ENCODE results near the gene TES.
A peak's percentile ranks its signal among the peaks of the same experiment; 100 is the strongest.

The TES gene

DNA sequence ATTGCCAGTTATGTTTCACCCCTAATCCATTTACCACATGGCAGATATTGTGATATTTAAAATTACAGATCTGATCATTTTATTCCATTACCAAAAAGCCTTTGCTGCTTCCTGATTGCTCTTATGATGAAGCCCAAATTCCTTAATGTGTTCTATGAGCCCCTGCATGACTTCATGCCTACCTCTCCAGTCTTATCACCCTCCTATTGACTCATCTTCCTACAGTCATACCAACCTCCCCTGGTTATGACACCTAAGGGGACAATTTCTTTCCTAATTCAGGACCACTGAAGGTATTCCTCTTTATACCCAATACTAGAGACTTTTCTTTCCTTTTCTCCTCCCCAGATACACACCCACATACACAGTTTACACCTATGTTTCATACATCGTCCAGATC is 36.0 kb downstream of the TES start:
- CTCF ChIA-PET, result no interaction called here
- no peak for DNase-seq
- peak overlapping the region; percentile 5 for H3K27ac Mint-ChIP-seq
- no peak overlapping the region for H3K4me3 Mint-ChIP-seq
- H3K9me3 Mint-ChIP-seq, result peaks cover 10% of the 10 kb centered on the region
- peaks cover 5% of the 10 kb centered on the region for H3K4me1 Mint-ChIP-seq
- H3K27me3 Mint-ChIP-seq, result no peaks in the 10 kb centered on the region
- H3K36me3 Mint-ChIP-seq, result peaks cover 70% of the 10 kb centered on the region

DNA sequence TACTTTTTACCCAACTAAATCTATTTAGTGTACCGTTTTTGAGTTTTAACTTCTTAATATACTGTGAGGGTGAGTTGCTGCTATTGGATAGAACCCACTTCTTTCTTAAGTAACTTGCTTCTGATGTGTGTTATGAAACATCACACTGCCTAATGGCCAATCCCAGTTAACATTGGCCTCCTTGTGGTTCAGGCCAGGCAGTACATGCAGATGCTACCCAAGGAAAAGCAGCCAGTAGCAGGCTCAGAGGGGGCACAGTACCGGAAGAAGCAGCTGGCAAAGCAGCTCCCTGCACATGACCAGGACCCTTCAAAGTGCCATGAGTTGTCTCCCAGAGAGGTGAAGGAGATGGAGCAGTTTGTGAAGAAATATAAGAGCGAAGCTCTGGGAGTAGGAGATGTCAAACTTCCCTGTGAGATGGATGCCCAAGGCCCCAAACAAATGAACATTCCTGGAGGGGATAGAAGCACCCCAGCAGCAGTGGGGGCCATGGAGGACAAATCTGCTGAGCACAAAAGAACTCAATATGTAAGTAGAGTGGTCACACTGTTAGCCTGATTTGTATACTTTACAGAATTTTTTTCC is 39.7 kb downstream of the TES start:
- H3K27ac Mint-ChIP-seq, result no peak overlapping the region
- H3K36me3 Mint-ChIP-seq, result peaks cover 68% of the 10 kb centered on the region
- no peaks in the 10 kb centered on the region for H3K27me3 Mint-ChIP-seq
- no peak for DNase-seq
- peaks cover 5% of the 10 kb centered on the region for H3K9me3 Mint-ChIP-seq
- no peak overlapping the region for H3K4me3 Mint-ChIP-seq
- peaks cover 16% of the 10 kb centered on the region for H3K4me1 Mint-ChIP-seq
- CTCF ChIA-PET, result interaction anchor here (1.3 to 1.6 kb wide), 3 partner anchors 9 to 339 kb away, joined by 4 to 7 read pairs (median 4); no protein-coding TSS in a partner anchor

DNA sequence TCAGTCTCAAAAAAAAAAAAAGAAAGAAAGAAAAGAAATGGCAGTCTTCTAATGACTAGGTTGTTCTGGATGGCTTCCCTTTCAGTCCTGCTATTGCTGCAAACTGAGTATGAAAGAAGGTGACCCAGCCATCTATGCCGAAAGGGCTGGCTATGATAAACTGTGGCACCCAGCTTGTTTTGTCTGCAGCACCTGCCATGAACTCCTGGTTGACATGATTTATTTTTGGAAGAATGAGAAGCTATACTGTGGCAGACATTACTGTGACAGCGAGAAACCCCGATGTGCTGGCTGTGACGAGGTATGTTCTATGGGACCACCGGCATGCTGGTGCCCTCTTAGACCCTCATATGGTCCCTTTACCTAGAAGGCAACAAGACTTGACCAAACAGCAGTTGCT is 41.3 kb downstream of the TES start:
- H3K36me3 Mint-ChIP-seq, result peaks cover 59% of the 10 kb centered on the region
- no peak overlapping the region for H3K4me3 Mint-ChIP-seq
- no peak overlapping the region for H3K27ac Mint-ChIP-seq
- peaks cover 14% of the 10 kb centered on the region for H3K4me1 Mint-ChIP-seq
- CTCF ChIA-PET, result interaction anchor here (0.6 to 1.2 kb wide), 5 partner anchors 15 to 85 kb away, joined by 3 to 4 read pairs (median 3); no protein-coding TSS in a partner anchor
- no peaks in the 10 kb centered on the region for H3K9me3 Mint-ChIP-seq
- H3K27me3 Mint-ChIP-seq, result no peaks in the 10 kb centered on the region
- DNase-seq, result no peak

DNA sequence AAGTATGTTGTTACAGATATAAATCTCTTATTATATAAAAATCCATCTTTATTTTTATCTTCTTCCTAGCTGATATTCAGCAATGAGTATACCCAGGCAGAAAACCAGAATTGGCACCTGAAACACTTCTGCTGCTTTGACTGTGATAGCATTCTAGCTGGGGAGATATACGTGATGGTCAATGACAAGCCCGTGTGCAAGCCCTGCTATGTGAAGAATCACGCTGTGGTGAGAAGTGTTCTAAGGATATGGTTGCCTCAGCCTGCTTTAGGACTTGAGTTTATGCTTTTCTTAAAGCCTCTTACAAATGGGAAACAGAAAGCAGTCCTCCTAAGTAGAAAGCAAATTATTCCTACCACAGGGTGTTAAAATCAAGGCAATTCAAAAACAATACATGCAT is 41.9 kb downstream of the TES start:
- Mint-ChIP-seq H3K27ac (no peak overlapping the region), H3K4me1 (peaks cover 14% of the 10 kb centered on the region), H3K4me3 (no peak overlapping the region), H3K9me3 (no peaks in the 10 kb centered on the region), H3K36me3 (peaks cover 58% of the 10 kb centered on the region), H3K27me3 (no peaks in the 10 kb centered on the region)
- DNase-seq, result no peak
- CTCF ChIA-PET, result interaction anchor here (1.0 to 1.2 kb wide), 4 partner anchors 16 to 72 kb away, joined by 3 read pairs; no protein-coding TSS in a partner anchor

DNA sequence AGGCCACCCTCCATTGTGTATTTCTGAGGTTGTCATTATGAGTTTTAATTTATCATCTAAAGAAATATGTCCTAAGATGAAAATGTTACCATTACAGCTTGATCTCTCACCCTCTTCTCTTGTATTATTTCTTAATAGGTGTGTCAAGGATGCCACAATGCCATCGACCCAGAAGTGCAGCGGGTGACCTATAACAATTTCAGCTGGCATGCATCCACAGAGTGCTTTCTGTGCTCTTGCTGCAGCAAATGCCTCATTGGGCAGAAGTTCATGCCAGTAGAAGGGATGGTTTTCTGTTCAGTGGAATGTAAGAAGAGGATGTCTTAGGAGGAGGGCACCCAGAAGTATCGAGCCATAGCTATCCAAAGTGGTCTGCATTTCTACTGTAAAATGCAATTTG is 46.8 kb downstream of the TES start:
- Mint-ChIP-seq H3K9me3 (no peaks in the 10 kb centered on the region), H3K4me1 (peaks cover 15% of the 10 kb centered on the region), H3K4me3 (no peak overlapping the region), H3K27ac (no peak overlapping the region), H3K27me3 (no peaks in the 10 kb centered on the region), H3K36me3 (peaks cover 42% of the 10 kb centered on the region)
- no peak for DNase-seq
- CTCF ChIA-PET, result interaction anchor here (0.7 to 6.1 kb wide), 9 partner anchors 9 to 334 kb away, joined by 3 to 24 read pairs (median 7); no protein-coding TSS in a partner anchor

DNA sequence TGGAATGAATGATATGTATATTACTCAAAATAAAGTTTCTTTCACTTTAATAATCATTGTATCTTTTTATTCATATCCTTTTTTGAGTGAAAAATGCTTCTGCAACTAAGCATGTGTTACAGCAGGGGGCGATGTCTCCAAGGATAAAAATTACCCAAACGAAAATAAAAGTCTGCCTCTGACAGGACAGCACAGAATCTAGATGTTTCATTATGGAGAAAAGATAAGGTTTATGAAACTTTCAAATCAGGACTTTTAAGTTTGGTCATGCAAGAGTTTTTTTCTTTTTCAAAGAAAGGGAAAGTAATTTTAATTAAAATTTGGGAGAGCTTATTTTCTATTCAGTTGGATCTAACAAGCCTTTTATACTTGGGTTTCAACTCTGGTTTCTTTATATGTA is 48.4 kb downstream of the TES start:
- Mint-ChIP-seq H3K27ac (no peak overlapping the region), H3K9me3 (no peaks in the 10 kb centered on the region), H3K27me3 (peaks cover 5% of the 10 kb centered on the region), H3K4me1 (peaks cover 10% of the 10 kb centered on the region), H3K4me3 (no peak overlapping the region), H3K36me3 (peaks cover 32% of the 10 kb centered on the region)
- CTCF ChIA-PET, result interaction anchor here (0.7 to 6.1 kb wide), 15 partner anchors 9 to 362 kb away, joined by 3 to 24 read pairs (median 5); no protein-coding TSS in a partner anchor
- DNase-seq, result peak; percentile 33

DNA sequence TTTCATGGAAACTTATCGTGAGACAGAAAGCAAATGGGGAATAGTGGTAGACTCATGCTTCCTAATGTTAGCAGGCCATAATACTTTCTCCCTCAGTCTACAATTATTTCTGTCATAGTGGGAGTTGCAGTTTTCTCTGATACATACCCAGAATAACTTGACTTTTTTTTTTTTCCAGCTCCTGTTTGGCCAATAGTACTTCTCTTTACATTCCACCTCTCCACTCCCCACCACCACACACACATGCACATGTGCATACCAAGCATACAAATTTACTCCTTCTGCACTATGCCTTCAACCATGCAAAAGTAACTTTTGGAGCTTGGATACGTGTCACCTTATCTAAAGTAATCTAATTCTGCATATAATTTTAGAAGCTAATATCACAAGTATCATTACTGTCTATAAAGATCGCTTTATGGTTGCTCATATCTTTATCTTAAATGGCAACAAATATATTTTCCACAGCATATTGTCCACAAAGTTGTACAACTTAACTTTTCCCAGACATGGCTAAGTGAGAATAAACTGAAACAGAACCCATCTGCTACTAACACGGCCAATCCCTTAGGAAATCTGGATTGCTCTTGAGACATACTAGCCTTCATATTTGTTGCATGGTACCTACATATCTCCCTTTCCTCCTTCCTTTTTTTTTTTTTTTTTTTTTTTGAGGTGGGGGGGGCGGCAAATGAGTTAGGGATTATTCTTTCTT is 49.0 kb downstream of the TES start:
- Mint-ChIP-seq H3K36me3 (peaks cover 29% of the 10 kb centered on the region), H3K4me3 (no peak overlapping the region), H3K27ac (no peak overlapping the region), H3K4me1 (peaks cover 9% of the 10 kb centered on the region), H3K27me3 (peaks cover 10% of the 10 kb centered on the region), H3K9me3 (no peaks in the 10 kb centered on the region)
- CTCF ChIA-PET, result interaction anchor here (0.8 to 6.1 kb wide), 16 partner anchors 9 to 332 kb away, joined by 3 to 24 read pairs (median 5); no protein-coding TSS in a partner anchor
- no peak for DNase-seq

DNA sequence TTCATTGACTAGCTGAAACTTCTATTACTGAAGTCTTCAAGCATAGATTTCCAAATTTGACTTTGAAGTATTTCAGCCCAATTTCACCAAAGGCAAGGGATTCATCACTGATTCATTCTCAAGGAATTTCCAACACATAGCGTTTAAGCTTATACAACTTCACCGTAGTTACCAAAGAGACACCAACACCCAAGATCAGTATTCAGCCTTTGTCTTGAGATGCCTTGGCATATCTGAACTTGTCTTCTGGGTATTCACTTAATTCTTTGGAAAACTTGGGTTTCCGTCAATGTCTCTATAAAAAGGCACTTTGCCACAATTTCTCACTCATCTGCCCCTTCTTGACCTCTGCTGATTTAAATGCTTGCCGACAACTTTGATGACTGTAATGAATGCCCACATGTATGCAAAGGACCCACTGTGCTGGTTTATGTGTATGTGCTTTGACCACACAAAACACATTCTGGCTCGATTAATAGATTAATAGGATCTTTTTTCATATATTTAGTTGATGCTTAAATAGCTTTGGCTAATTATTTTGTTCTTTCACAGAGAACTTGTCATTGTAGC is 49.6 kb downstream of the TES start:
- peaks cover 13% of the 10 kb centered on the region for H3K27me3 Mint-ChIP-seq
- H3K36me3 Mint-ChIP-seq, result peaks cover 26% of the 10 kb centered on the region
- DNase-seq, result no peak
- H3K4me3 Mint-ChIP-seq, result no peak overlapping the region
- CTCF ChIA-PET, result interaction anchor here (1.1 to 3.0 kb wide), 7 partner anchors 10 to 331 kb away, joined by 3 to 23 read pairs (median 5); no protein-coding TSS in a partner anchor
- H3K4me1 Mint-ChIP-seq, result peaks cover 5% of the 10 kb centered on the region
- H3K9me3 Mint-ChIP-seq, result no peaks in the 10 kb centered on the region
- no peak overlapping the region for H3K27ac Mint-ChIP-seq

DNA sequence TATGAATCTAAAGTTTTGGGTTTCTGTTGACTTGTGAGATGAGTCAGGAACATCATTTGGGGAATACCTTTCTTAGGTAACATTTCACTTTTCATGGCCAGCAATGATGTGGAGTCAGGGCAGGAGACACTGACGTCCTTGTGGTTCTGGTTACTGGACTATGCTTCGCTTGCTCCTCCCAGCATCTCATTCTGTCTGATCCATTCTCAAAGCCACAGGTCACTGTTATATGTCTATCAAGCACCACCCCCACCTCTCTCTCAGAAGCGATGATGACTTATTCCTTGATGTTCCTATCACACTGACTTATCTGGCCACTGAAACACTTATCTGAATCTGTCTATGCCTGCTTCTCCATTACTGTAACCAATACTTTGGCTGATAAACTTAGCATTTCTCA is 51.6 kb downstream of the TES start:
- H3K27me3 Mint-ChIP-seq, result peaks cover 26% of the 10 kb centered on the region
- H3K27ac Mint-ChIP-seq, result no peak overlapping the region
- H3K4me3 Mint-ChIP-seq, result no peak overlapping the region
- CTCF ChIA-PET, result interaction anchor here (0.7 kb wide), 1 partner anchor 82 kb away, joined by 3 read pairs; no protein-coding TSS in a partner anchor
- DNase-seq, result no peak
- peaks cover 20% of the 10 kb centered on the region for H3K36me3 Mint-ChIP-seq
- no peaks in the 10 kb centered on the region for H3K9me3 Mint-ChIP-seq
- H3K4me1 Mint-ChIP-seq, result peaks cover 2% of the 10 kb centered on the region

DNA sequence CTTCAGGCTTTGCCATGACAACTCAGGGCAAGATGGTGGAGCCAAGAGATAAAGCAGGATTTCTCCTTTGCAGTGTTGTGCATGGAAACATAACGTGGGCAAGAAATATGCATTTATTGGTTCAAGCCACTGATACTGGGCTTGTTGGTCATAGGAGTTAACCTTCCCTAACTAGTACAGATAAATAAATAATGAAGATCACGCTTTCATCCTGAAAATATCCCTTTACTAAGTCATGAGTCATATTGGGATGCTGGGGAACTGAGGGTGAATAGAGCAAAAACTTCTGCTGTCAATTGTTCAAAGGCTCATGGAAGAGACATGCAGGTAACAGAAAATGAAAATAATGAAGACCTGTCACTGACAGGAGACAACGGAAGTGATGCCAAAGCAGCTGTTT is 55.5 kb downstream of the TES start:
- H3K9me3 Mint-ChIP-seq, result no peaks in the 10 kb centered on the region
- H3K27ac Mint-ChIP-seq, result no peak overlapping the region
- DNase-seq, result no peak
- H3K4me1 Mint-ChIP-seq, result no peaks in the 10 kb centered on the region
- no peak overlapping the region for H3K4me3 Mint-ChIP-seq
- CTCF ChIA-PET, result interaction anchor here (0.6 kb wide), 1 partner anchor 198 kb away, joined by 3 read pairs; no protein-coding TSS in a partner anchor
- no peaks in the 10 kb centered on the region for H3K36me3 Mint-ChIP-seq
- H3K27me3 Mint-ChIP-seq, result peaks cover 30% of the 10 kb centered on the region

DNA sequence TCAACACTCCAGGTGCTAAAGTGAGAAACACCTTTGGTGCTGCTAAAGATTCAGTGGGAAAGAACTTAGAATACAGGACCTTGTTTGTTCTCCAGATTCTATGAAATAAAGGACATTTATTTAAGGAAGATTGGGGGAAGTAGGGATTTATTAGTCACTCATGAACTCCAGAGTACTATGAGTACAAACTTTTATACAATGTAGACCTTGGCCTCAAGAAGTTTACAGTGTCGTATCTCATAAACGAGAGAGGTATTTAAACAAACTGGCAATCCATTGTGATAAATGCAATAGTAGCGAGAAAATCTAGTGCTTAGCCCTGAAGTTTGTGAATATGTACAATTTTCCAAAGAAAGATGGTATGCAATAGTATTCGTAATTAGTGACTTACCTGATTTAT is 59.1 kb downstream of the TES start:
- CTCF ChIA-PET, result no interaction called here
- no peaks in the 10 kb centered on the region for H3K4me1 Mint-ChIP-seq
- H3K27me3 Mint-ChIP-seq, result peaks cover 23% of the 10 kb centered on the region
- no peaks in the 10 kb centered on the region for H3K36me3 Mint-ChIP-seq
- no peak for DNase-seq
- H3K27ac Mint-ChIP-seq, result no peak overlapping the region
- H3K4me3 Mint-ChIP-seq, result no peak overlapping the region
- H3K9me3 Mint-ChIP-seq, result no peaks in the 10 kb centered on the region

DNA sequence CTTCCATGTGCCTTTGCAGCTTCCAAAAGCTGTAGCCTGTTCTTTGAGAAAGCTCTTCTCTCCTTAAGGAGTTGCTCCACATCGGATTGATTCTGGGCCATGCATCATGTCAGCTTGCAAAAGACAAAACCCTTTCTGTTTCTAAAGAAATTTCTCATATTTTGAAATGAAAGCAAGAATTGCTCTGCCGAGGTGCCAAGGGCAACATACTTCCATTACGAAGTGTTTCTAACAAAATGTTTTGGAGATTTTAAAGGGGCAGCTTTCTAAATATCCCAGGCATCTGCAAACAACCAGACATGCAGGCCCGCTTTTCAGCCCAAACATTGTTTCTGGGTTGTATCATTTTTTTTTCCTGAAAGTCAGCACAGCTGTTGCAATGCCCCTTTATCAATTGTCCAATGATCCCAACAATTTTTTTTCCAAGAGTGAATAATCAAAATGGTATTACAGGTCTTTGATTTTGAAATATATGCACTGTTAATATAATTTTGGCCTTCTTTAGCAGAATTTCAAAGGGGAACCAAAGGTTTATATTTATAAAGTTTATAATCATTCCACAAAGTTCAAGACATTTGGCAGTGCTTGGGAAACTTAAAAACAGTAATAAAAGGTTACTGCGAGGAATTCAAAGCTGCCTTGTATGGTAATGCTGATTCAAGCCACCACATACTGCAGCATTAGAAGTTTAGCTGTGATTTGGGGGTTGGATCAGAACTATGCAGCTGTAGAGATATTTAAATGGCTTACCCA is 61.0 kb downstream of the TES start:
- CTCF ChIA-PET, result interaction anchor here (1.4 to 1.8 kb wide), 3 partner anchors 12 to 318 kb away, joined by 3 to 5 read pairs (median 5); no protein-coding TSS in a partner anchor
- Mint-ChIP-seq H3K4me1 (no peaks in the 10 kb centered on the region), H3K27ac (no peak overlapping the region), H3K27me3 (peaks cover 19% of the 10 kb centered on the region), H3K36me3 (no peaks in the 10 kb centered on the region), H3K4me3 (no peak overlapping the region), H3K9me3 (no peaks in the 10 kb centered on the region)
- no peak for DNase-seq

DNA sequence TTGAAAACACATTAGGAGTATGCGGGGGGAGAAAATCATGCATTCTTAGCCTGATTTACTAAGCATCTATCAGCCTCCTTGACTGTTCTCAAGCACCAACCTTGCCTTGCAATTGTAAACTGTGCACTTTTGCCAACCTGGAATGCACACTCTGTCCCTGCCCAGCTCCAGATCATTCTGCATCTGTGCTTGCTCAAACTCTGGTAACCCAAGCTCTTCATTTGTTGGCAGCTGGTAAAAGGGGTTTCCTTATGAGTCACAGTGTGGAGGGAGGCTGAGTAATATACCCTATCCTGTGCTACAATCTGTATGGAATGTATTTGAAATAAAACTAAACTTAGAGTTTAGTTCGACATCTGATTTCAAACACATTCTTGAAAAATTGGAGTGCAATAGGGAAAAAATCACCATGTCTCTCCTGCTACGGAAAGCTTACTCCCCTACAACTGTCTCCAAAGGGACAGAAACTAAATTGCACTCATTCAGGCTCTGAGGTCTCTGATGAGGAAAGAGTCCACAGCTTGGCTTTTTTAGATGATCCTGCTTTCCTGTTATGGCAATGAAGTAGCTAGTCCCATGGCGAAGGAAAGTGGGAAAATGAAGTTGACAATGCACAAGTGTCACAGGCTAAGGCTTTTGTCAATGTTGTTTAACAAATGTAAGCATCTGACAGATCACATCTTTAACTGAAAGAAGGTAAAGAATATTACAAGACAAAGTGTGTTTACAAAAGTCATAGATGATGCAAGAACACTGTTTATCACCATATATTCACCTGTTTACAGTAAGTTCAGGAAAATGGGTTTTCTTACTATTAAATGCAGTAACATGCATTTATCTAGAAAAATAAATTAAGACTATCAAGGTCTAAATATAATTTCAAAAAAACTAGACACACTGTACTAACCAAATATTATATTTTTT is 61.9 kb downstream of the TES start:
- Mint-ChIP-seq H3K4me3 (no peak overlapping the region), H3K27me3 (peaks cover 18% of the 10 kb centered on the region), H3K4me1 (no peaks in the 10 kb centered on the region), H3K9me3 (no peaks in the 10 kb centered on the region), H3K36me3 (no peaks in the 10 kb centered on the region), H3K27ac (no peak overlapping the region)
- CTCF ChIA-PET, result interaction anchor here (1.4 to 1.8 kb wide), 3 partner anchors 13 to 317 kb away, joined by 3 to 5 read pairs (median 5); no protein-coding TSS in a partner anchor
- DNase-seq, result no peak
